SW480 (cell line): Measurements from ENCODE around the gene ULK1.

Experiments
- DNase-seq: peaks from one replicate; pipeline ENCODE4 v3.0.0-alpha.2; 2016; ENCODE audit warnings: low spot score

Gene ULK1

GRCh38 chr12:131920157-131920508 lies 25.7 kb downstream of the ULK1 start:
- no peak for DNase-seq

- DNase-seq: no peak
Measured at GRCh38 chr12:131920902-131921840, 26.7 kb downstream of the ULK1 start.

- DNase-seq: no peak
Measured at GRCh38 chr12:131921866-131922769, 27.7 kb downstream of the ULK1 start.

- DNase-seq: no peak
Measured at GRCh38 chr12:131922772-131923171, 28.4 kb downstream of the ULK1 start.

GRCh38 chr12:131923260-131923659 lies 28.8 kb downstream of the ULK1 start:
- no peak for DNase-seq

GRCh38 chr12:131927110-131928079 lies 33.0 kb downstream of the ULK1 start:
- DNase-seq: no peak

- peak; percentile 22 for DNase-seq
Measured at GRCh38 chr12:131928080-131928710, 33.8 kb downstream of the ULK1 start.

- peak; percentile 91 for DNase-seq
Measured at GRCh38 chr12:131928711-131929580, 34.5 kb downstream of the ULK1 start, which contains the start of gene PUS1. PUS1 (plus strand) TSS chr12:131929276; CDS start chr12:131929723, 447 bp downstream.

GRCh38 chr12:131929581-131930456 lies 35.4 kb downstream of the ULK1 start:
- DNase-seq: peak; percentile 35

GRCh38 chr12:131930510-131930909 lies 36.1 kb downstream of the ULK1 start:
- no peak for DNase-seq

GRCh38 chr12:131933387-131933786 lies 39.0 kb downstream of the ULK1 start:
- no peak for DNase-seq

GRCh38 chr12:131934535-131934934 lies 40.1 kb downstream of the ULK1 start:
- no peak for DNase-seq

- DNase-seq: no peak
Measured at GRCh38 chr12:131938082-131938481, 43.7 kb downstream of the ULK1 start.

- DNase-seq: peak; percentile 43
Measured at GRCh38 chr12:131939007-131939406, 44.6 kb downstream of the ULK1 start.

GRCh38 chr12:131940141-131940547 lies 45.7 kb downstream of the ULK1 start:
- no peak for DNase-seq

GRCh38 chr12:131941116-131941986 lies 46.9 kb downstream of the ULK1 start:
- no peak for DNase-seq

- DNase-seq: no peak
Measured at GRCh38 chr12:131941987-131942341, 47.5 kb downstream of the ULK1 start.

GRCh38 chr12:131942671-131943070 lies 48.2 kb downstream of the ULK1 start:
- DNase-seq: no peak
